Measurements from ENCODE around the gene CCL16. TPM values are rescaled to one million over a fixed set of nuclear protein-coding genes. Genes with fewer than 3 reads are reported as not detected.

The CCL16 gene
- polyA plus RNA-seq, 3 donors: 0.17 to 0.42 (median 0.30) TPM

DNA sequence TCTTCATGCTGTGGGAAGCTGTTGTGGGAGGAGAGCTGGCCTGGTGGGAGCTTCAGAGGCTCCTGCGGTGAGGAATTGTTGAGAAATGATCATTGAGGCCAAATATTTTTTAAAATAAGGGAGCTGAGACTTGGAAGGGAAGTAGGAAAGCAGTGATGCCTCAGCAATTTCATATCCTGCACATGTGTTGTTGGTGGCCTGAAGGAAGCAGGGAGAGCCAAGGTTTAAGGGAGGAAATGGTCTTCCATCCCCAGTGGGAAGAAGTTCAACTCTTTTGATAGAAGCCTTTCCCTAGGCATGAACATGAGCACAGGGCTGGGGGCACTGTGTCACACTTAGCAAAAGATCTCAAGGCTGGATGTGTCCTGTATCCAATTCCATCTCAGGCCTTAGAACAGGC is 5.3 kb upstream of the CCL16 start, which contains the start of gene CCL14:
Gene CCL14 (minus strand): TSS at position 87 of the 400 bp plus-strand sequence. CDS start 80 bp downstream, at position 7.
- no peak for DNase-seq

DNA sequence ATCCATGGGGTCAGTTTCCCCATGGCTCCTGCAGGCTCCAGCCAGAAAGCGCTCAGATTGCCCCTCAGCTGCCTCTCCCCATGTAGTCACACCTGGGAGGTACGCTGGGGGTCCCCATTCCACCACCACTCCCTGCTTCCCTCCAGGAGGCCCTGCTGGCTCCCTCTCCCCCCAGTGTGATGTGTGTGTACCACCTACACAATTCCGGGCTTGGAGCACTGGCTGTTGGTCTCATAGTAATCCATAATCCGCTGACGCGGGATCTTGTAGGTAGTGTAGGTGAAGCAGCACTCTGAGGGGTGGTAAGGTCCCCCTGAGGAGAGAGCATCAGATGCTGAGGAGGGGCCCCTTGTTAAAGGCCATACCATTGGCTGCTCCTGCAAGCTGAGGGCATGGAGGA is 2.8 kb upstream of the CCL16 start:
- no peak for DNase-seq

DNA sequence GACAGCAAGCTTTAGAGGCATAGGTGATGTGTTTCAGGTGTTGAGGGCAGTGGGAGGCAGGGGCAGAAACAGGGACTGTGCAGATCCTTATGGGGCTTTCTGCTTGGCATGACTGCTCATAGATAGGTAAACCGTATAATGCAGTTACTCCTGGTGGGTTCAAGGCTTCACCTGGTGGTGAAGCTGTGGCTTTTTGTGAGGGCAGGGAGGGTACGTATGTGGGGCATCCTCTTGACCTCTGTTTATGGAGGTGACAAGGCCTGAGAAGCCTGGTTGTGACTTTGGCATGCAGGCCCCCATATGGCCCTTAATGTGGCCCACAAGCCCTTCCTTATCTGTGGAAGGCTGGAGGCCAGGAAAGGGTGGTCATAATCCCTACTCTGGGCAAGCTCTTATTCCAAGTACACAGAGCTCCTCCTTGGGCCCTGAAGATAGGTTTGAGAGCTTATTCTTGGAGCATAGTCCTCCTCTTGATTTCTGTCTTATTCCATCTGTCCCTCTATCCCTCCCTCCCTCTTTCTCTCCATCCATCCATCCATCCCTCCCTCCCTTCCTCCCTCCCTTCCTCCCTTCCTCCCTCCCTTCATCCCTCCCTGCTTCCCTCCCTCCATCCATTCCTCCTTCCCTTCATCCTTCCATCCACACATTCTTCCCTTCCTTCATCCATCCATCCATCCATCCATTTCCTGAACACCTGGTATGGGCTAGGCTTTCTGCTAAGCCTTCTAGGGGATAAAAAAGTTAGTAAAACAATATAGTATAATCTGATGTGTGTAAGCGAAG is 1.3 kb upstream of the CCL16 start:
- DNase-seq: no peak

DNA sequence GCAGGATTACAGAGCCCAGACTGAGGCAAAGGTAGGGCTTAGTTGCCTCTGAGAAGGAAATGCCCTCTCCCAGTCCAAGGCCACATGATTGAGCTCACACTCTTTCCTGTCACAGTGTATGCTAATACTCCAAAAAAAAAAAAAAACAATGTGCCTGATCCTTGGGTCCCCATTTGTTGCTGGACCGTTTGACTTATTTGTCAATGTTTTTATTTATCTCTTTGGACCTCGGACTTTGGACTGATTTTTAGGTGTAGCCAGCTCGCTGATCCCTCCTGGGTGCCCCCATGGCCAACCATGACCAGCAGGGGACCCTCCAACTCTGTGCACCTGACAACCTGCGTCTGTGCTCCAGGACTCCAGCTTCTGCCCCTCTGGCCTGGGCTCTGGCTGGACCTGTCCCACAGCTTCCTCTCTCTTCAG is 622 bp upstream of the CCL16 start:
- no peak for DNase-seq

DNA sequence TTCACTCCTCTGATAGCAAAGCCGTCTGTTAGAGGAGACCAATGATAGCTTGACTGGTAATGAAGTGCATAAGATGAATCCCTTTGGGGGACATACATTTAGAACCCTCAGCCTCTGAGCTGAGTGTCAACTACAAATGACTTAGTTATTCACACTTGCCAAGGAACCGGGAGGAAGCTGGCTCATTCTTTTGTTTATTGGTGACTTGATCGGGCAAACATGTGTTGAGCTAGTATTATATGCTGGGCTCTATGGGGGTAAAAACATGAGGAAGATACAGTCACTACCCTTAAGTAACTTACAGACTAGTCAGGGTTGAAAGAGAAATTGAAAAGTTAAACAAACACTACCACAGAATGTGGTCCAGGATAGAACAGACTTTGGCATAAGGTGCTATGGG is 3.0 kb downstream of the CCL16 start:
- DNase-seq: no peak

DNA sequence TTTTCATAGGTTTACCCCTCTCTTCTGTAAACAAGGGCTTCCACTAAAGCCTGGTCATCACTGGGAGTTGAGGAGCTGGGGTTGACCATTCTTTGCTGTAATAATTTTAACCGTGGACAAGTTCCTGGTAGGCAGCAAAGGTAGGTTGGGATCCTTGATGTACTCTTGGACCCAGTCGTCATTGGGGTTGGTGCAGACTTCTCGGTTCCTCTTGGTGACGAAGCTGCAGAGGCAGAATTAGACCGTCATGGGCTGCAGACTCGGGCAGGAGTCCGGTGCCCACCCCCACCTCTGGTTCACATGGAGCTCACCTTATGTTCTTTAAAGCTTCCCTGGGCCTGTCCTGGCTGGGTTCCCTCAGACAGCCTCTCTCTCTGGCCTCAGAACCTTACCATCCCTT is 3.8 kb downstream of the CCL16 start:
- DNase-seq: no peak

DNA sequence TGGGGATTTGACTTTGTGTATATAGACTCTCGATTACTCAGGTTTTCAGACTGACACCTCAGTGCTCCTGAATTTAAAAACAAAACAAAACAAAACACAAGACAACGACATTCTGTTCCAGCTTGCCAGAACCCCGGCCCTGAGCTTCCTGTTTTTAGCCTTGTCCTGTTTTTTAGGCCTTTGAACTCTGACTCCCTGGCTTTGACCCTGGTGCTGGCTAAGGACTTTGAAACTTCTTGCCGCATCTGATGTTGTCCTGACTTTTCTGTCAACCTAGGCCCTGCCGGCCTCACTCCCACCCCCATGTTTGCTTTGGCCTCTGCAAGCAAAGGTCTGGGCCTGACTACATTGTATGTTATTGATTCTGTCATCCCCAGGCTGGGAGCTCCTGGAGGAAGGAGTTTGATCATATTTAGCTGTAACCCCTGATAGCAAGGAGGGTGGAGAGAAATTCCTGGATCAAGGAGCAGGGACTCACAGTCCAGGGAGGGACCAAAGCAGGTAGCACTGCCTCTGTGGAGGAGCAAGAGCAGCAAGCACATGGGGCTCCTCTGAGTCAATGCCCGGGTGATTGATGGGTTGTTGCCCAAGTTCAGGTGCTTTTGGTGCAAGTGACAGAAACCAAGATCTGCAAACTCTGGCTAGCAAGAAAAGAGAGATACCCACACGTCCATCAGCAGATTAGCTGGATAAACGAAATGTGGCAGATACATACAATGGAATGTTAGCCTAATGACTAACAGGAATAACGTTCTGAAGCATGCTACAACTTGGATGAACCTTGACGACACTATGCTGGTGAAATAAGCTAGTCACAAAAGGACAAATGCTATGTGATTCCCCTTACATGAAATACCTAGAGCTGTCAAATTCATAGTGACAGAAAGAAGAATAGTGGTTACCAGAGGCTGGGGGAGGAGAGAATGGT is 7.7 kb downstream of the CCL16 start:
- DNase-seq: no peak

DNA sequence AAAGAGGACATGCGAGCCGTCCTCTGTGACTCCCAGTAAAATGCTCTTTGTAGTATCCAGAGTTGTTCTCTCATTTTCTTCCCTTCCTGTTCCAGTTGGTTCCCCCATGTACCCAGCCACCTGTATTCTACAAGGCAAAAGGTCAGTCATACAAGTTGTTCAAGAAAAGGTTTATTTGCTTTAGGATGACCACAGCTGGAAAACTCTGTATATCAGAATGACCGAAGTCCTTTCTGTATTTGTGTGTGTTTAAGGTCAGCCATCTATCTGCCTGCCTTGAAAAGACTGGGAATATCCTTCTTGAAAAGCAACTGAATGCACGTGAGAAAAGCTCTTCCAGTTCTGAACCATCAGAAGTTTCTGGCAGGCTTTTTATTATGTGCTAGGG is 8.4 kb downstream of the CCL16 start:
- no peak for DNase-seq

DNA sequence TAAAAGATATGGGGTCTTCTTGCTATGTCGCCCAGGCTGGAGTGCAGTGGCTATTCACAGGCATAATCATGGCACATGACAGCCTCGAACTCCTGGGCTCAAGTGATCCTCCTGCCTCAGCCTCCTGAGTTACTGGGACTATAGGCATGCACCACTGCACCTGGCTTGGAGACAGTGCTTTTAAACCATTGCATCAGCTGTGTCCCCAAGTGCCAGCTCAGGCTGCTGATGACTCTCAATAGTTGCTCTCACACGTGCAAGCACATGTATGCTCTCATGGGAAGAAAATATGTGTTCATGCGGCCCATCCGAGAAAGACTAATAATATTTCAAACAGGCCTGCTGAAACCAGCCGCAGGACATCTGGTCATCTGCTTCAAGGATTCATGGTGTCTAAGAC is 8.8 kb downstream of the CCL16 start:
- DNase-seq: no peak

DNA sequence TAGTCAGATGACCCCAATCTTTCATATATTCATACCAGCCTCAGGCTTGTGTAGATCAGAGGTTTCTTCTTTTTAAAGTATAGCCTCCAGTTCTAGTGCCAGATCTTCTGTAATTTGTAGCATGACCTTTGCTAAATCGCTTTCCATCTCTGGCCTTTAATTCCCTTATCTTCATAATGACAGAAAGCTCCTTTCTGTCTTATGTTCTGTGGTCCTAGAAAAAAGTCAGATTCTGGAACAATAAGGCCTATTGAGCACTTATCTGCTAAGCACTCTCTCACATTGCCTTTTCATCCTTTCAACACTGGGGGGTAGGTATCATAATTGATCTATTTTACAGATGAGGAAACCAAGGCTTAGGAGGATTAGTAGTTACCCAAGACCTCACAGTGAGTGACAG is 9.2 kb downstream of the CCL16 start:
- no peak for DNase-seq

DNA sequence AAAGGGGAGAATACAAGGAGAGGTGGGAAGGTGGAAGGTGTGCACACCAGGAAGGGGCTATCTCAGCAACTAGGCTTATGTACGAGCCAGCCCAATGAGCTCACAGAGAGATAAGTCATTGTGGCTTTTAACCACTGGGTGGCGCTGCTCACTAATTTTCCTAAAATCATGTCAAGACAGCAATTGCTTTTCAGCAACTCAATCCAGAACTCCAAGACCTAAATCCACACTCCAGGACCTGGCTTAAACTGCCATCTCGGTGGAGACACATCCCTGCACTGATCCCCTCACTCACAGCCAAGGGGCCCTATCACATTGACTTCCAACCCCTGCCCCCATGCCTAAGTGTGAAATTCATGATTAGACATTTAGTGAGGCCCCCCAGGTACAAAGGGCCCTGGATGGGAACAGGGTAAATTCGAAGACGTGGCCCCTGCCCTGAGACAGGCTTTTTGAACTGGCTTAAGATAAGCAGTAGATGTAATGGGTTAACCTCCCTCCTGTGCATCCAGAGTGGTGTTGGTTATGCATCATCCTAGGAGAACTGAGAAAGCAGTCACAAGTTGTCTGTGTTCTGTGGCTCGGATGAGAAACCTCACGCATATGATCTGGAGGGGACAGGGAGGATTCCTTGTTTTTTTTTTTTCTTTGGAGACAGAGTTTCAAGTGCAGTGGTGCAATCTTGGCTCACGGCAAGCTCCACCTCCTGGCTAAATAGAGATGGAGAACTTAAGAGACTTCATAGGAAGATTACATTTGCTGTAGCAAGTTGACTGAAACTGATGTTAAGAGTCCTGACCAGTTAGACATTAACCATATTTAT is 11.5 kb downstream of the CCL16 start:
- DNase-seq: peak; percentile 87

DNA sequence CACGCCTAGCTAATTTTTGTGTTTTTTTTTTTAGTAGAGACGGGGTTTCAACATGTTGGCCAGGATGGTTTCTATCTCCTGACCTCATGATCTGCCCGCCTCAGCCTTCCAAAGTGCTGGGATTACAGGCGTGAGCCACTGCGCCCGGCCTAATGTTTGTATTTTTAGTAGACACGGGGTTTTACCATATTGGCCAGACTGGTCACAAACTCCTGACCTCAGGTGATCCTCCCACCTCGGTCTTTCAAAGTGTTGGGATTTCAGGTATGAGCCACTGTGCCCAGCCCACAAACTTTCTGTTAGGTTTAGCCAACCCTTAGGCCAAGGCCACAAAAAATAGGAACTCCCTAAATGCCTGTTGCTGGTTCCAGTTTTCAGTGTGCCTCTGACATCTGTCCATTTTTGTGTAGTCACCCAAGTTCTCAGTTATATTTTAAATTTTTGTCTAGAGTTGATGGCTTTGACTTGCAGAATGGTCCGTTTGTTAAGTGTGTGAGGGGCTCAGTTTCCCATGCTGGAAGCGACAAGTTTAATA is 12.7 kb downstream of the CCL16 start:
- no peak for DNase-seq

DNA sequence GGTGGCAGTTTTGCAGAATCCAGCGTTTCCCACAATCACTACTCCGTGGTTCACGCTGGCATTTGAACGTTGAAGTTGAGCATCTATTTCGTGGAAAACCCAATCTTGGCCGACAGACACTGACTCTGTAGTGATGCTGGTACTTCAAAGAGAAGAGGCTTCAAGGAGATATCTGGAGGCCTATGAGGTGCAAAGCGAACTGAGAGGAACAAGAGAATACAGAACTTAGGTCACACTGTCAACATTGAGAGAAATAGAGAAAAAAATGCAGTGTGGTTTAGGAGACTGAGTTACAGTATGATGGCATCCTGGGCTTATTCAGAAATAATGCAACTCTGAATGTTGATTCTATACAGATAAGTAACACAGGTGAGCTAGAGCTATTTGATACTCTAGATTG is 16.0 kb downstream of the CCL16 start:
- no peak for DNase-seq

DNA sequence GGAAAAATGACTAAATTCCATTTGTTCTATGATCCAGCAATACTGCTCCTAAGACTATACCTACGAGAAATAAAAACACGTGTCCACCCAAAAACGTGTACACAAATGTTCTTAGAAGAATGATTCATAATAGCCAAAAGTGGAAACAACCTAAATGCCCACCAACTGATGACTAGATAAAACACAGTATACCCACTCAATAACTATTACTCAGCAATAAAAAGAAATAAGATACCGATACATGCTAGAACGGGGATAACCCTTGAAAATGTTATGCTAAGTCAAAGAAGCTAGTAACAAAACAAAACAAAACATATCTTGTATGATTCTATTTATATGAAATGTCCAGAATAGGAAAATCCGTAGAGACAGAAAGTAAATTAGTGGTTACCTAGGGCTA is 17.6 kb downstream of the CCL16 start:
- no peak for DNase-seq

DNA sequence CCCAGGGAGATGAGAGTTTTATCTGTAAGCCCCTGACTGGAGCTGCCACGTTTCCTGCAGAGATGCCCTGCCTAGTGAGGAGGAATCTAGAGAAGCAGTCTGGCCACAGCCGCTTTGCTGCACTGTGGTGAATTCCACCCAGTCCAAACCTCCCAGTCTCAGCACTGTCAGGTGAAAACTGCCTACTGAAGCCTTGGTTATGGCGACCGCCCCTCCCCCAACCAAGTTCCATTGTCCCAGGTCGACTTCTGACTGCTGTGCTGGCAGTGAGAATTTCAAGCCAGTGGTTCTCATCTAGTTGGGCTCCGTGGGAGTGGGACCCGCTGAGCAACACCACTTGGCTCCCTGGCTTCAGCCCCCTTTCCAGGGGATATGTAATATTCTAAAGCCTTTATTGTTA is 27.6 kb downstream of the CCL16 start:
- DNase-seq: no peak

DNA sequence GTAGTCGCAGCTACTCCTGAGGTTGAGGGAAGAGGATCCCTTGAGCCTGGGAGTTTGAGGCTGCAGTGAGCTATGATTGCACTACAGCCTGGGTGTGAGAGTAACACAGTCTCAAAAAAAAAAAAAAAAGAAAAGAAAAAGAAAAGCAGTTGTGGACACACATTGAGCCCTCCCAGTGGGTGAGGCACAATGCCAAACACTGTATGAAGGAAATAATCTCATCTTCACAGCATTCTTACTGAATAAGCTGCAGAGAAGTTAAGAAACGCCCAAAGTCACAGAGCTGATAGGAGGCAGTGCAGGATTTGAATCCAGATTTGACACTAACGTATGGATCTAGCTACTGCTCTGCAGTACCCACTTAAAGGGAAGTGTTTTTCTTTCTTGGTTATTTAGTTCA is 31.9 kb downstream of the CCL16 start:
- DNase-seq: no peak

DNA sequence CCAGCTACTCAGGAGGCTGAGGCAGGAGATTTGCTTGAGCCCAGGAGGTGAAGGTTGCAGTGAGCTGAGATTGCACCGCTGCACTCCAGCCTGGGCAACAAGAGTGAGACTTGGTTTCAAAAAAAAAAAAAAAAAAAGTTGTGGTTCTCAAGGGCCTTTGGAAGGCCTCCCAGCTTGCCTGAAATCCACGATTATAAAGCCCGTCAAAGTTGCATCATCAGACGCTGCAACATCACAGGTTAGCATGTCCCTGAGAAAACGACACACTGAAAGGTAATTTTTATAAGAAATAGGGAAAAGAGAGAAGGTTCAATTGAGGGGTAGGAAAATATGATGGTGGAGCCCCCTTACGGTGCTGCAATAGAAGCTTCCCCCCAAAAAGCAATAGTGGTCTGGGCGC is 33.2 kb downstream of the CCL16 start:
- DNase-seq: no peak

DNA sequence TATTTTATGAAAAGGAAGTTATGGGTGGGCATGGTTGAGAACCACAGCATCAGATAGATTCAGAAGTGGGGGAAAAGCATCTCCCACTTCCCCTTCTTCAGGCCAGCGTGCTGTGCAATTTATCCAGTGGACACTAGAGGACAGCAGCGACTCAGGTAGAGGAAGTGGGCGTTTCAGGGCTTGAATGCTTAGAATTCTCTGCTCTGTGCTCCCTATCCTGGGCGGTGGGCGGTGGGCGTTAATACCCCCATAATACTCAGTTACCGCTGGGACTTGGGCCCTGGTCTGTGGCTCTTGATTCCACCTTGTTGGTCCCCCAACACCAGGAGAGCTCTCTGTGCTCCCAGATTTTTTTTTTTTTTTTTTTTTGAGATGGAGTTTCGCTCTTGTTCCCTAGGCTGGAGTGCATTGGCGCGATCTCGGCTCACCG is 34.1 kb downstream of the CCL16 start:
- DNase-seq: peak; percentile 40

DNA sequence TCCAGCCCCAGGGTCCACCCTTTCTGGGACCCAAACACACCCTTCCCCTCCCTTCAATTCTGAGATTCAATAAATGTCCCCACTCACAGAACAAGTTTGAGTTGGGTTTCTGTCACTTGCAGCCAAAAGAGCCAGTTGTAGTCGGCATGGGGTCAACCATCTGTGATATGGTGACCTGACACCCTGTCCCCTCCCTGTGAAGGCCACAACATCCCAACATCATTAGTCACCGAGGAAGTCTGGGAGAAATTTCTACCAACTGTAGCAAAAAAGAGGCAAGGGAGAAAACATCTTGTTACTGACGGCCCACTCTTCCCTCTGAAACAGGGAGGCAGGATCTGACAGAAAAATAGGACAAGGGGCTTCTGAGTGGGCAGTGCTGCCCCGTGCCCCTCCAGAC is 37.1 kb downstream of the CCL16 start:
- DNase-seq: no peak

DNA sequence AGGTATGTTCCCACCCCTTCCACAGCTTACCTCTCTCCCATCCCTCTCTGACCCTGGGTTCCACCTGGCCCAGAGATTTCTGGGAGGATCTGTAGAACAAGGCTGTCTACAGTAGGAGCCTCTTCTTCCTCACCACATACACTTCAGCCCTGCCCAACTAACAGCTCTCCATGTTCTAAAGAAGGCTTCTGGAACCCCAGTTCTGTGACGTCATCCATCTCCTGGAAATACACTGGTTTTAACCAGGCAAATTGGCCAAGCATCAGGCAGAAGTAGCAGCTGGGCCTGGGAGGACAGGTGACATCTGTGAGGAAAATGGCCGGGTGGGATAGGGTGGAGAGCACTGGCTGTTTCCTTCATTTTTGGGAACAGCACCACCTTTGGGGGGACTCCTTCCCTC is 37.8 kb downstream of the CCL16 start, which contains the start of gene LYZL6:
Gene LYZL6 (minus strand): TSS at position 177 of the 400 bp plus-strand sequence. CDS start 4,357 bp downstream, outside the sequence.
- no peak for DNase-seq

DNA sequence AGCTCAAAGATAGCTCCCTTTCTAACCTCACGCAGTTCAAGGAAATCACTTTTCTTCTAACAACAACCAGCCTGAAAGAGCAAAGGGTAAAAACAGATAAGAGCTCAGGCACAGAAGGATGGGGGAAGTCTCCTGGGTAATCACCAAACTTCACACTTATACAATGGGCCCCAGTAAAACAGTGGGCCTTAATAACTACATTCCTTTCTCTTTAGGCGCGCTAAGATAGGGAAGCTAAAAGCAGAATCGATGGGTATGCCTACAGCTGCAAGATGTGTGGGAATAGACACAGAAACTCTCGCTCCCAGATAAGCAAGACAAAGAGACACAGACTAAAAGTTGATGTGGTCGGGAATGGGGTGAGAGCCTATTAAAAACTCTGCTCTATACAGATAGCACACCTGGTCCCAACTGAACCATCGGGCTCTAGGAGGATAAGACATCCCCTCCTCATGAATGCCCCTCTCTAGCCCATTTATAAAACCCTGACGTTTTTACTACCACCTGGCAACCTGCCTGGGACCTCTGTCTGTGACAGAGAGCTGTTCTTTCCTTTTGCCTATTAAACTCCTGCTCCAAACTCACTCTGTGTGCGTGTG is 38.6 kb downstream of the CCL16 start:
- peak; percentile 27 for DNase-seq
